IPS-NIHi11 (cell line): Measurements from ENCODE around the gene TRIM29.

Source experiments
- DNase-seq: peaks from one replicate; pipeline ENCODE4 v3.0.0; 2012; ENCODE audit warnings: mixed read lengths, low spot score

Gene TRIM29

GRCh38 chr11:120061761-120062560 lies 76.0 kb downstream of the TRIM29 start:
- DNase-seq, result peak; percentile 69
